Upper lobe of right lung (tissue), 1 donor: Measurements from ENCODE around the gene ARHGAP15. TPM values are rescaled to one million over a fixed set of nuclear protein-coding genes. Genes with fewer than 3 reads are reported as not detected.

Experiments
- ATAC-seq: fragments of 200-7000 bp; cut with Tn5 transposase; one replicate; pipeline ENCODE4 v1.9.1; 2020; ENCODE audit warnings: mild to moderate bottlenecking, moderate library complexity
- DNase-seq: peaks from one replicate; pipeline ENCODE4 v3.0.0-alpha.2; 2020
- H3K27ac ChIP-seq: fragments of 200-600 bp; one replicate; pipeline ENCODE4 v1.8.0; 2022
- H3K27me3 ChIP-seq: fragments of 200-600 bp; one replicate; pipeline ENCODE4 v1.8.0; 2022; ENCODE audit warnings: mild to moderate bottlenecking
- H3K36me3 ChIP-seq: fragments of 200-600 bp; one replicate; pipeline ENCODE4 v1.8.0; 2022
- H3K4me1 ChIP-seq: fragments of 200-600 bp; one replicate; pipeline ENCODE4 v1.8.0; 2022
- H3K4me3 ChIP-seq: fragments of 200-600 bp; one replicate; pipeline ENCODE4 v1.8.0; 2022; ENCODE audit warnings: mild to moderate bottlenecking
- H3K9me3 ChIP-seq: fragments of 200-600 bp; one replicate; pipeline ENCODE4 v1.8.0; 2022
- CTCF ChIP-seq: fragments of 200-600 bp; IDR thresholded peaks from one replicate; pipeline ENCODE4 v1.8.0; 2022; ENCODE audit warnings: antibody characterized with exemption
- intact Hi-C: fragments of 100-400 bp; cut with DNase I; formaldehyde crosslinking; loops from one replicate; pipeline ENCODE4 v1.11.0; 2022
- total RNA-seq: library from RNA; stranded (reverse); fragmentation: NEBNext Ultra II Directional; extraction: Animal tissue kit (Norgen Biotek cat#: 25700); gene quantifications from one replicate; pipeline ENCODE4 v1.2.1, GENCODE V29; 2021
- donor health status: DM: no; HTN: yes; CAD: no; lungs with severe emphysema.

ARHGAP15 gene
- total RNA-seq, 1 donor from 2014 or later, result 19.2 TPM

- DNase-seq, result no peak
- TF ChIP-seq CTCF, result no peak
- Histone ChIP-seq H3K27me3 (no peaks in the 10 kb centered on the region), H3K9me3 (no peaks in the 10 kb centered on the region), H3K4me1 (no peaks in the 10 kb centered on the region), H3K27ac (no peak overlapping the region), H3K4me3 (no peak overlapping the region), H3K36me3 (no peaks in the 10 kb centered on the region)
- intact Hi-C loops, result no loop called here
- ATAC-seq, result no peak
Observed at GRCh38 chr2:143675021-143675420, 545.8 kb downstream of the ARHGAP15 start.

- H3K9me3 ChIP-seq, result no peaks in the 10 kb centered on the region
- no peak overlapping the region for H3K27ac ChIP-seq
- intact Hi-C loops, result no loop called here
- H3K4me1 ChIP-seq, result no peaks in the 10 kb centered on the region
- ATAC-seq (no peak), DNase-seq (no peak)
- no peak for TF ChIP-seq CTCF
- H3K4me3 ChIP-seq, result no peak overlapping the region
- H3K36me3 ChIP-seq, result no peaks in the 10 kb centered on the region
- H3K27me3 ChIP-seq, result no peaks in the 10 kb centered on the region
Observed at GRCh38 chr2:143679617-143680016, 550.4 kb downstream of the ARHGAP15 start.

- H3K27me3 ChIP-seq, result no peaks in the 10 kb centered on the region
- no peak for TF ChIP-seq CTCF
Observed at GRCh38 chr2:143680885-143681405, 551.7 kb downstream of the ARHGAP15 start.

GRCh38 chr2:143682436-143683055, 553.3 kb downstream of the ARHGAP15 start:
- no peak overlapping the region for H3K4me3 ChIP-seq
- H3K27ac ChIP-seq, result no peak overlapping the region
- intact Hi-C loops, result no loop called here
- H3K27me3 ChIP-seq, result no peaks in the 10 kb centered on the region
- H3K36me3 ChIP-seq, result no peaks in the 10 kb centered on the region
- ATAC-seq (no peak), DNase-seq (no peak)
- no peak for TF ChIP-seq CTCF
- H3K4me1 ChIP-seq, result no peaks in the 10 kb centered on the region
- no peaks in the 10 kb centered on the region for H3K9me3 ChIP-seq

More at GRCh38 chr2:143680885-143681405, 551.7 kb downstream of the ARHGAP15 start:
- H3K4me3 ChIP-seq, result no peak overlapping the region
- no peaks in the 10 kb centered on the region for H3K36me3 ChIP-seq
- H3K27ac ChIP-seq, result no peak overlapping the region
- DNase-seq, result no peak
- no peak for ATAC-seq
- no peaks in the 10 kb centered on the region for H3K4me1 ChIP-seq
- intact Hi-C loops, result no loop called here
- no peaks in the 10 kb centered on the region for H3K9me3 ChIP-seq

- no peaks in the 10 kb centered on the region for H3K9me3 ChIP-seq
- no peaks in the 10 kb centered on the region for H3K27me3 ChIP-seq
- TF ChIP-seq CTCF, result no peak
- no peaks in the 10 kb centered on the region for H3K4me1 ChIP-seq
- intact Hi-C loops, result no loop called here
- no peak overlapping the region for H3K4me3 ChIP-seq
- no peak overlapping the region for H3K27ac ChIP-seq
- ATAC-seq (no peak), DNase-seq (no peak)
- no peaks in the 10 kb centered on the region for H3K36me3 ChIP-seq
Observed at GRCh38 chr2:143683977-143684376, 554.8 kb downstream of the ARHGAP15 start.
